K562 treated with DMSO at 1 percent for 12 hours (cell line): ENCODE data around the gene ANO7. TPM values are rescaled to one million over a fixed set of nuclear protein-coding genes. Genes with fewer than 3 reads are reported as not detected.

Experiments used
- total RNA-seq: library from RNA; unstranded; fragments of 300-600 nt; gene quantifications from 2 replicates; pipeline ENCODE4 v1.2.3, GENCODE V29; 2022; ENCODE audit not compliant: insufficient read depth

Gene ANO7, protein sequence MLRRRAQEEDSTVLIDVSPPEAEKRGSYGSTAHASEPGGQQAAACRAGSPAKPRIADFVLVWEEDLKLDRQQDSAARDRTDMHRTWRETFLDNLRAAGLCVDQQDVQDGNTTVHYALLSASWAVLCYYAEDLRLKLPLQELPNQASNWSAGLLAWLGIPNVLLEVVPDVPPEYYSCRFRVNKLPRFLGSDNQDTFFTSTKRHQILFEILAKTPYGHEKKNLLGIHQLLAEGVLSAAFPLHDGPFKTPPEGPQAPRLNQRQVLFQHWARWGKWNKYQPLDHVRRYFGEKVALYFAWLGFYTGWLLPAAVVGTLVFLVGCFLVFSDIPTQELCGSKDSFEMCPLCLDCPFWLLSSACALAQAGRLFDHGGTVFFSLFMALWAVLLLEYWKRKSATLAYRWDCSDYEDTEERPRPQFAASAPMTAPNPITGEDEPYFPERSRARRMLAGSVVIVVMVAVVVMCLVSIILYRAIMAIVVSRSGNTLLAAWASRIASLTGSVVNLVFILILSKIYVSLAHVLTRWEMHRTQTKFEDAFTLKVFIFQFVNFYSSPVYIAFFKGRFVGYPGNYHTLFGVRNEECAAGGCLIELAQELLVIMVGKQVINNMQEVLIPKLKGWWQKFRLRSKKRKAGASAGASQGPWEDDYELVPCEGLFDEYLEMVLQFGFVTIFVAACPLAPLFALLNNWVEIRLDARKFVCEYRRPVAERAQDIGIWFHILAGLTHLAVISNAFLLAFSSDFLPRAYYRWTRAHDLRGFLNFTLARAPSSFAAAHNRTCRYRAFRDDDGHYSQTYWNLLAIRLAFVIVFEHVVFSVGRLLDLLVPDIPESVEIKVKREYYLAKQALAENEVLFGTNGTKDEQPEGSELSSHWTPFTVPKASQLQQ
- 0.51 and 1.3 TPM in 2 replicates for total RNA-seq

DNA sequence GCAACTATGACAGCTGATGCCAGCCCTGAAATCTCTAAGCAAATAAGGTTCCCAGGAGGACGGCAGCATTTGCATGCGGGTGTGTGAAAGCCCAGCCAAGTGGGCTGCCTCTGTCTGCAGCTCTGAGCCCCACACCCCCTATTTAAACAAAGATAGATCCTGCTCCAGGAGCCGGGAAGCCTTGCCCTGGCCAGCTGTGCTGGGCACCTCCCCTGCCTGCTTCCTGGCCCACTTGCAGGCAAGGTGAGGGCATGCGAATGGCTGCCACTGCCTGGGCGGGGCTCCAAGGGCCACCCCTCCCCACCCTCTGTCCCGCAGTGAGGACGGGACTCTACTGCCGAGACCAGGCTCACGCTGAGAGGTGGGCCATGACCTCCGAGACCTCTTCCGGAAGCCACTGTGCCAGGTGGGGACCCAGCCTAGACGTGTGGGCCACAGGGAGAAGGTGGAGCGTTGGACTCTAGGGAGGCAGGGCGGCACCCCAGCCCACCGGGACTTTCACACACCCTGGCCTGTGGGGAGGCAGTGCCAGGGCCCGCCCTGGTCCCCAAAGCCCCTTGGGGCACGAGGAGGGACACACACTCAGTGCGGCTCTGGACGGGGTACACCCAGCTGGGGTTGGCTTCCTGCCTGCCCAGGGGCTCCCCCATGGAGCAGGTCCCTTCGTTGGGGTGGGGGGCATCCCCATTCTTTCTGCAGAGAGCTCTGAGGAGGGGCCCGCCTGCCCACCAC is at the start of gene ANO7:
Gene ANO7, plus strand, starts transcription at position 317 of the 732 bp plus-strand sequence. CDS start 1,387 bp downstream, outside the sequence.

DNA sequence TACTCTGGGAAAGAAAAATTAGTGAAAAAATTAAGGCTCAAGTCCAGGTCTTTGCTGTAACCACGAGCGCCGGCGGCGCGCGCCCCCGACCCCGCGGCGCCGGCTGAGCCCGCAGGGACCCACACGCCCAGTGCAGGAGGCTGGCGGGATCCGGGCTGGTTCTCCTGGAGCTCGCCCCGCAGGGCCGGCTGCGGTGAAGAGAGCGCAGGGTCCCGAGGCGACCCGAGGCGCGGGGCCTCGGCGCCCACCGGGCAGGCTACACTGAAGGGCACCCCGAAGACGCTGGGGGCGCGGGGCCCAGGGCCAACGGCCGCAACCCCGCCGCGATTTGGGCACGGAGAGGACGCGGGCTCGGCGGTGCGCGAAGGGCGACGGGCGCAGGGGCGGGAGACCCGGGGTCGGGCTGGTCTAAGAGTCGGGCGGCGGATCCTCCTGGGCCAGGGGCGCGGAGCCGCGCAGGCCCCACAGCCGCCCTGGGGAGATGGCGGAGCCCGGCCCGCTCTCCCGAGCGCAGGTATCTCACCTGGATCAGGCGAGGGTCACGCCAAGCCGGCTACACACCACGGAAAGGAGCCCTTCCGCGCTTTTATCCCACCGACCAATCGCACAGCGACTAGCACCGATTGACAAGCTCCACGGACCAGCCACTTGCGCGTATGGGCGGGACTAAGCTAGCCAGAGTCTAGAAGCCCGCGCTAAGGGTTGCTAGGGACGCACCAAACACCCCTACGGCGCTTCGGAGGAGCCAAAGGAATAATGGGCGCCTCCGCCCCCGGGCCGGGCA is 39.4 kb upstream of the ANO7 start, which contains the start of gene PASK:
Gene PASK, minus strand, starts transcription at position 582 of the 784 bp plus-strand sequence. CDS start 6,440 bp downstream, outside the sequence.

DNA sequence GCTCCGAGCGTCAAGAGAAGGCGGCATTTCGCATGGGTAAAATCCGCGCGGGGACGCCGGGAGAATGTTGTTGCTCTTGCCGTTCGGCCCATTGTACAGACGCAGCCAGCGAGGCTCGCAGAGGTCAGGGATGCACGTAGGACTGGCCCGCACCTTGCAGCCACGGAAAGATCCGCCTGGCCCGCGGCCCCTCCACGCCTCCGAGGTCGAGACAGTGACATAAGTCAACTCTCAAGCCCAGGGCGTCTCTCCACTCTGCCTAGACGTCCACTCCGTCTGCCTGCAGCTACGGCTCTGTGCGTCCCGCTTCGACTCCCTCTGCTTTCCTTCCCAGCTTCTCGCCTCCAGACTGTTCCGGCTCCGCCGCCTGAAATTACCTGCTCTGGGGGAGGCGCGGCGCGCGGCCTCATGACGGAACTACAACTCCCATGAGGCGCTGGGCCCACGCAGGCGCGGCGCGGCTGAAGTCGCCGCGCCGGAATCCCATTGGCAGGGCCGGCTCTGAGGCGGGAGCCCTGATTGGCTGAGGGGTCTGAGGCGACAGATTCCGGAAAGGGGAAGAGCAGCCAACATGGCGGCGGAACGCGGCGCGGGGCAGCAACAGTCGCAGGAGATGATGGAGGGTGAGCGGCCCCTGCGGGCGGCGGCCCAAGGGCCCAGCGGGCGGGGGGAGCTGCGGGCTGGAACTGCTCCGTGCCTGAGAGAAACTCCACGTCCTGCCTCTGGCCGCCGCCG is 38.4 kb upstream of the ANO7 start, which contains the start of gene PPP1R7:
Gene PPP1R7, plus strand, starts transcription at position 543 of the 735 bp plus-strand sequence. Its CDS starts 29 bp downstream, at position 572.

Other genes starting within 250 kb of the ANO7 start
- gene SNED1, start 190.1 kb upstream of the ANO7 start, total RNA-seq: 0.17 TPM in 1 of 2 replicates, not detected in the other
- gene MTERF4, start 86.4 kb upstream of the ANO7 start, total RNA-seq: 13.1 and 18.8 TPM in 2 replicates
- gene PASK, start 39.2 kb upstream of the ANO7 start, total RNA-seq: 4.0 and 15.7 TPM in 2 replicates
- gene PPP1R7, start 38.2 kb upstream of the ANO7 start, total RNA-seq: 54.1 and 92.5 TPM in 2 replicates
- 86.9 and 149 TPM in 2 replicates for gene HDLBP, start 127.0 kb downstream of the ANO7 start, total RNA-seq
- gene SEPTIN2, start 127.2 kb downstream of the ANO7 start, total RNA-seq: 37.4 and 100 TPM in 2 replicates
- gene FARP2, start 167.6 kb downstream of the ANO7 start, total RNA-seq: 4.6 and 20.2 TPM in 2 replicates